HEK293 (cell line): ENCODE measurements around the gene IQSEC1.

Source experiments
- BCL11A ChIP-seq: fragments of 450-650 bp; formaldehyde crosslinking; IDR thresholded peaks from 2 replicates; pipeline ENCODE4 v1.5.1; 2016; ENCODE audit warnings: low read depth, missing biosample characterization, missing genetic modification characterization
- CTCF ChIP-seq: fragments of 450-650 bp; formaldehyde crosslinking; IDR thresholded peaks from 2 replicates; pipeline ENCODE4 v1.5.1; 2016; ENCODE audit warnings: missing biosample characterization, missing genetic modification characterization
- EGR2 ChIP-seq: fragments of 450-650 bp; formaldehyde crosslinking; IDR thresholded peaks from 2 replicates; pipeline ENCODE4 v1.5.1; 2016; ENCODE audit warnings: low read depth, missing biosample characterization, missing genetic modification characterization
- GLIS1 ChIP-seq: fragments of 450-650 bp; formaldehyde crosslinking; IDR thresholded peaks from 2 replicates; pipeline ENCODE4 v1.5.1; 2016; ENCODE audit warnings: missing biosample characterization, missing genetic modification characterization
- IKZF3 ChIP-seq: fragments of 450-650 bp; IDR thresholded peaks from 2 replicates; pipeline ENCODE4 v1.5.0; 2018; ENCODE audit warnings: missing biosample characterization, mild to moderate bottlenecking, missing genetic modification characterization, moderate library complexity
- KLF9 ChIP-seq: fragments of 450-650 bp; formaldehyde crosslinking; IDR thresholded peaks from 2 replicates; pipeline ENCODE4 v1.5.1; 2016; ENCODE audit warnings: missing biosample characterization, missing genetic modification characterization, low read depth
- MZF1 ChIP-seq: fragments of 450-650 bp; formaldehyde crosslinking; IDR thresholded peaks from 2 replicates; pipeline ENCODE4 v1.5.1; 2017; ENCODE audit warnings: missing biosample characterization, missing genetic modification characterization, borderline replicate concordance
- PRDM1 ChIP-seq: fragments of 450-650 bp; formaldehyde crosslinking; IDR thresholded peaks from 2 replicates; pipeline ENCODE4; 2016; ENCODE audit warnings: missing biosample characterization, missing genetic modification characterization
- SETDB1 ChIP-seq: IDR thresholded peaks from one replicate; pipeline ENCODE4 v1.6.1; 2017; ENCODE audit warnings: mild to moderate bottlenecking, low read length, moderate library complexity, mixed read lengths; ENCODE audit not compliant: insufficient read length
- SP7 ChIP-seq: fragments of 450-650 bp; formaldehyde crosslinking; IDR thresholded peaks from 2 replicates; pipeline ENCODE4 v1.5.1; 2016; ENCODE audit warnings: missing biosample characterization, missing genetic modification characterization
- ZBTB17 ChIP-seq: fragments of 450-650 bp; formaldehyde crosslinking; IDR thresholded peaks from 2 replicates; pipeline ENCODE4 v1.5.1; 2016; ENCODE audit warnings: missing biosample characterization, missing genetic modification characterization
- ZBTB20 ChIP-seq: fragments of 450-650 bp; formaldehyde crosslinking; IDR thresholded peaks from 2 replicates; pipeline ENCODE4 v1.5.1; 2016; ENCODE audit warnings: missing biosample characterization, missing genetic modification characterization
- ZFP41 ChIP-seq: fragments of 450-650 bp; formaldehyde crosslinking; IDR thresholded peaks from 2 replicates; pipeline ENCODE4 v1.5.1; 2016; ENCODE audit warnings: missing biosample characterization, missing genetic modification characterization, borderline replicate concordance
- ZNF140 ChIP-seq: fragments of 450-650 bp; formaldehyde crosslinking; IDR thresholded peaks from 2 replicates; pipeline ENCODE4 v1.5.1; 2016; ENCODE audit warnings: missing biosample characterization, missing genetic modification characterization
- ZNF155 ChIP-seq: fragments of 450-650 bp; formaldehyde crosslinking; IDR thresholded peaks from 2 replicates; pipeline ENCODE4 v1.5.1; 2016; ENCODE audit warnings: missing biosample characterization, missing genetic modification characterization
- ZNF169 ChIP-seq: fragments of 450-650 bp; formaldehyde crosslinking; IDR thresholded peaks from 2 replicates; pipeline ENCODE4 v1.5.1; 2016; ENCODE audit warnings: missing biosample characterization, missing genetic modification characterization
- ZNF19 ChIP-seq: fragments of 450-650 bp; formaldehyde crosslinking; IDR thresholded peaks from 2 replicates; pipeline ENCODE4; 2016; ENCODE audit warnings: missing biosample characterization, missing genetic modification characterization, low read depth
- ZNF211 ChIP-seq: fragments of 450-650 bp; formaldehyde crosslinking; IDR thresholded peaks from 2 replicates; pipeline ENCODE4 v1.5.1; 2016; ENCODE audit warnings: low read depth, missing biosample characterization, missing genetic modification characterization
- ZNF341 ChIP-seq: fragments of 450-650 bp; formaldehyde crosslinking; IDR thresholded peaks from 2 replicates; pipeline ENCODE4; 2016; ENCODE audit warnings: low read depth, missing biosample characterization, missing genetic modification characterization
- ZNF654 ChIP-seq: fragments of 450-650 bp; formaldehyde crosslinking; IDR thresholded peaks from 2 replicates; pipeline ENCODE4 v1.5.1; 2016; ENCODE audit warnings: low read depth, missing biosample characterization, missing genetic modification characterization
- ZNF664 ChIP-seq: fragments of 450-650 bp; formaldehyde crosslinking; IDR thresholded peaks from 2 replicates; pipeline ENCODE4 v1.5.1; 2016; ENCODE audit warnings: missing biosample characterization, missing genetic modification characterization
- ZNF670 ChIP-seq: fragments of 450-650 bp; formaldehyde crosslinking; IDR thresholded peaks from 2 replicates; pipeline ENCODE4 v1.5.1; 2016; ENCODE audit warnings: missing biosample characterization, missing genetic modification characterization, low read depth
- ZNF701 ChIP-seq: fragments of 450-650 bp; formaldehyde crosslinking; IDR thresholded peaks from 2 replicates; pipeline ENCODE4 v1.5.1; 2016; ENCODE audit warnings: missing biosample characterization, missing genetic modification characterization
- ZNF704 ChIP-seq: fragments of 450-650 bp; formaldehyde crosslinking; IDR thresholded peaks from 2 replicates; pipeline ENCODE4 v1.5.1; 2016; ENCODE audit warnings: missing biosample characterization, missing genetic modification characterization
- ZNF747 ChIP-seq: fragments of 450-650 bp; formaldehyde crosslinking; IDR thresholded peaks from 2 replicates; pipeline ENCODE4 v1.5.1; 2016; ENCODE audit warnings: missing biosample characterization, missing genetic modification characterization
- ZNF768 ChIP-seq: fragments of 450-650 bp; formaldehyde crosslinking; IDR thresholded peaks from 2 replicates; pipeline ENCODE4 v1.5.1; 2018; ENCODE audit warnings: missing biosample characterization, mild to moderate bottlenecking, missing genetic modification characterization
- ZNF843 ChIP-seq: fragments of 450-650 bp; formaldehyde crosslinking; IDR thresholded peaks from 2 replicates; pipeline ENCODE4 v1.5.1; 2016; ENCODE audit warnings: missing biosample characterization, missing genetic modification characterization
- ZSCAN30 ChIP-seq: fragments of 450-650 bp; IDR thresholded peaks from 2 replicates; pipeline ENCODE4 v1.5.1; 2018; ENCODE audit warnings: missing biosample characterization, mild to moderate bottlenecking, missing genetic modification characterization, moderate library complexity
- ZXDB ChIP-seq: fragments of 450-650 bp; formaldehyde crosslinking; IDR thresholded peaks from 2 replicates; pipeline ENCODE4 v1.5.1; 2016; ENCODE audit warnings: missing biosample characterization, missing genetic modification characterization
- TF ChIP-seq, protein P1 (sequence below): fragments of 450-650 bp; IDR thresholded peaks from 2 replicates; pipeline ENCODE4 v1.5.1; 2018; ENCODE audit warnings: missing biosample characterization, mild to moderate bottlenecking, missing genetic modification characterization
- TF ChIP-seq, protein P2 (sequence below): fragments of 450-650 bp; formaldehyde crosslinking; IDR thresholded peaks from 2 replicates; pipeline ENCODE4 v1.5.1; 2016; ENCODE audit warnings: missing biosample characterization, missing genetic modification characterization
- TF ChIP-seq, protein P3 (sequence below): fragments of 450-650 bp; formaldehyde crosslinking; IDR thresholded peaks from 2 replicates; pipeline ENCODE4 v1.5.1; 2016; ENCODE audit warnings: missing biosample characterization, missing genetic modification characterization

Gene IQSEC1

DNA sequence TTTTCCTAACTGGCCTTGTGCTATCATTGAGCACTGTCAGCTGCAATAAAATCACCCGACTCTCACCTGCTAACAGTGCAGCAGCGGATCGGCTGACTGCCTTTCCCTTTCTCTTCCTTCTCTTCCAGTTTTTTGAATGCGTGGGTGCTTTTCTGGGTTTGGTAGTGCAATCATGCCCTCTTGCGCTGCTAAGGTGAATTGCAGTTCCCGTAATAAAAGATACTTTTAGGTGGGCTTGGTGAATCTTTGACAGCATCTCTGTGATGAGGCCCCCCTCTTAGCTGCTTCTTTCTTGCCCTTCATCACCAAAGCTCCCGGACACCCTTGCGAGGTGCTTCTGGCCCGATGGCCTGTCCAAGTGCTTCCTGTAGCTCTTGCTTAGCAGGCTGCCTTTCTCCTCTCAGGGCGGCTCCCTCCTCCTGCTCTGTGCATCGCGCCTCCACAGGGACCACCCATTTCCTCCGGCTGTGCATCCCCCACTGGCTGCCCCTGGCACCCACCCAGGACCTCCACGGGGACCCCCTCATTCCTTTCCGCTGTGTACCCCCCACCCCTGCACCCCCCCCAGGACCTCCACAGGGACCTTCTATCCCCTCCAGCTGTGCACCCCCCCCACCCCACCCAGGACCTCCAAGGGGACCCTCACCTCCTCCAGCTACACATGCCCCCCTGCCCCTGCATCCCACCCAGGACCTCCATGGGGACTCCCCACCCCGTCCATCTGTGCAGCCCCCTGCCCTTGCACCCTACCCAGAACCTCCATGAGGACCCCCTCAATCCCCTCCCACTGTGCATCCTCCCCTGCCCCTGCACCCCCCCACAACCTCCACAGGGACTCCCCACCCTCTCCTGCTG lies 181.0 kb downstream of the IQSEC1 start (continued):
- no peak for TF ChIP-seq ZNF704 (tag by site-specific recombination)
- TF ChIP-seq CTCF (tag by site-specific recombination), result peak; percentile 94
- no peak for TF ChIP-seq ZNF341 (tag by site-specific recombination)
- no peak for TF ChIP-seq SETDB1
- TF ChIP-seq ZNF654, result peak; percentile 95
- peak; percentile 52 for TF ChIP-seq GLIS1
- TF ChIP-seq ZNF155, result no peak
- TF ChIP-seq ZSCAN30 (tag by site-specific recombination), result peak; percentile 8; the same call in 1 of the 2 replicates
- TF ChIP-seq ZNF211 (tag by site-specific recombination), result no peak
- TF ChIP-seq ZNF843, result no peak
- no peak for TF ChIP-seq ZBTB20 (tag by site-specific recombination)
- TF ChIP-seq ZNF664 (tag by site-specific recombination), result no peak
- no peak for TF ChIP-seq ZNF670 (tag by site-specific recombination)
- no peak for TF ChIP-seq ZNF768 (tag by site-specific recombination)
- TF ChIP-seq, protein P1, sequence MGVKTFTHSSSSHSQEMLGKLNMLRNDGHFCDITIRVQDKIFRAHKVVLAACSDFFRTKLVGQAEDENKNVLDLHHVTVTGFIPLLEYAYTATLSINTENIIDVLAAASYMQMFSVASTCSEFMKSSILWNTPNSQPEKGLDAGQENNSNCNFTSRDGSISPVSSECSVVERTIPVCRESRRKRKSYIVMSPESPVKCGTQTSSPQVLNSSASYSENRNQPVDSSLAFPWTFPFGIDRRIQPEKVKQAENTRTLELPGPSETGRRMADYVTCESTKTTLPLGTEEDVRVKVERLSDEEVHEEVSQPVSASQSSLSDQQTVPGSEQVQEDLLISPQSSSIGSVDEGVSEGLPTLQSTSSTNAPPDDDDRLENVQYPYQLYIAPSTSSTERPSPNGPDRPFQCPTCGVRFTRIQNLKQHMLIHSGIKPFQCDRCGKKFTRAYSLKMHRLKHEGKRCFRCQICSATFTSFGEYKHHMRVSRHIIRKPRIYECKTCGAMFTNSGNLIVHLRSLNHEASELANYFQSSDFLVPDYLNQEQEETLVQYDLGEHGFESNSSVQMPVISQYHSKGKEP (tag by site-specific recombination), result peak; percentile 13; the same call in 1 of the 2 replicates
- no peak for TF ChIP-seq ZNF140 (tag by site-specific recombination)
- TF ChIP-seq ZXDB, result no peak
- no peak for TF ChIP-seq KLF9 (tag by site-specific recombination)
- peak; percentile 43; the same call in 1 of the 2 replicates for TF ChIP-seq IKZF3 (tag by site-specific recombination)
- no peak for TF ChIP-seq ZNF169 (tag by site-specific recombination)
- no peak for TF ChIP-seq ZNF747 (tag by site-specific recombination)
- TF ChIP-seq BCL11A (tag by site-specific recombination), result no peak
- TF ChIP-seq, protein P2, sequence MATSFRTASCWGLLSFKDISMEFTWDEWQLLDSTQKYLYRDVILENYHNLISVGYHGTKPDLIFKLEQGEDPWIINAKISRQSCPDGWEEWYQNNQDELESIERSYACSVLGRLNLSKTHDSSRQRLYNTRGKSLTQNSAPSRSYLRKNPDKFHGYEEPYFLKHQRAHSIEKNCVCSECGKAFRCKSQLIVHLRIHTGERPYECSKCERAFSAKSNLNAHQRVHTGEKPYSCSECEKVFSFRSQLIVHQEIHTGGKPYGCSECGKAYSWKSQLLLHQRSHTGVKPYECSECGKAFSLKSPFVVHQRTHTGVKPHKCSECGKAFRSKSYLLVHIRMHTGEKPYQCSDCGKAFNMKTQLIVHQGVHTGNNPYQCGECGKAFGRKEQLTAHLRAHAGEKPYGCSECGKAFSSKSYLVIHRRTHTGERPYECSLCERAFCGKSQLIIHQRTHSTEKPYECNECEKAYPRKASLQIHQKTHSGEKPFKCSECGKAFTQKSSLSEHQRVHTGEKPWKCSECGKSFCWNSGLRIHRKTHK (tag by site-specific recombination), result no peak
- TF ChIP-seq EGR2 (tag by site-specific recombination), result peak; percentile 77
- no peak for TF ChIP-seq ZNF19 (tag by site-specific recombination)
- TF ChIP-seq ZNF701 (tag by site-specific recombination), result no peak
- TF ChIP-seq, protein P3, sequence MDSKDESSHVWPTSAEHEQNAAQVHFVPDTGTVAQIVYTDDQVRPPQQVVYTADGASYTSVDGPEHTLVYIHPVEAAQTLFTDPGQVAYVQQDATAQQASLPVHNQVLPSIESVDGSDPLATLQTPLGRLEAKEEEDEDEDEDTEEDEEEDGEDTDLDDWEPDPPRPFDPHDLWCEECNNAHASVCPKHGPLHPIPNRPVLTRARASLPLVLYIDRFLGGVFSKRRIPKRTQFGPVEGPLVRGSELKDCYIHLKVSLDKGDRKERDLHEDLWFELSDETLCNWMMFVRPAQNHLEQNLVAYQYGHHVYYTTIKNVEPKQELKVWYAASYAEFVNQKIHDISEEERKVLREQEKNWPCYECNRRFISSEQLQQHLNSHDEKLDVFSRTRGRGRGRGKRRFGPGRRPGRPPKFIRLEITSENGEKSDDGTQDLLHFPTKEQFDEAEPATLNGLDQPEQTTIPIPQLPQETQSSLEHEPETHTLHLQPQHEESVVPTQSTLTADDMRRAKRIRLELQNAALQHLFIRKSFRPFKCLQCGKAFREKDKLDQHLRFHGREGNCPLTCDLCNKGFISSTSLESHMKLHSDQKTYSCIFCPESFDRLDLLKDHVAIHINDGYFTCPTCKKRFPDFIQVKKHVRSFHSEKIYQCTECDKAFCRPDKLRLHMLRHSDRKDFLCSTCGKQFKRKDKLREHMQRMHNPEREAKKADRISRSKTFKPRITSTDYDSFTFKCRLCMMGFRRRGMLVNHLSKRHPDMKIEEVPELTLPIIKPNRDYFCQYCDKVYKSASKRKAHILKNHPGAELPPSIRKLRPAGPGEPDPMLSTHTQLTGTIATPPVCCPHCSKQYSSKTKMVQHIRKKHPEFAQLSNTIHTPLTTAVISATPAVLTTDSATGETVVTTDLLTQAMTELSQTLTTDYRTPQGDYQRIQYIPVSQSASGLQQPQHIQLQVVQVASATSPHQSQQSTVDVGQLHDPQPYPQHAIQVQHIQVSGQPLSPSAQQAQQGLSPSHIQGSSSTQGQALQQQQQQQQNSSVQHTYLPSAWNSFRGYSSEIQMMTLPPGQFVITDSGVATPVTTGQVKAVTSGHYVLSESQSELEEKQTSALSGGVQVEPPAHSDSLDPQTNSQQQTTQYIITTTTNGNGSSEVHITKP (tag by site-specific recombination), result no peak
- no peak for TF ChIP-seq SP7 (tag by site-specific recombination)
- no peak for TF ChIP-seq ZFP41
- peak; percentile 82 for TF ChIP-seq ZBTB17 (tag by site-specific recombination)
- no peak for TF ChIP-seq MZF1
- TF ChIP-seq PRDM1, result peak; percentile 97
